ENCODE measurements around the gene ADAMTSL2. TPM values are rescaled to one million over a fixed set of nuclear protein-coding genes. Genes with fewer than 3 reads are reported as not detected.

The ADAMTSL2 gene
- polyA plus RNA-seq, 2 of the 4 experiments (the other 2 are of a cell fraction): not detected

DNA sequence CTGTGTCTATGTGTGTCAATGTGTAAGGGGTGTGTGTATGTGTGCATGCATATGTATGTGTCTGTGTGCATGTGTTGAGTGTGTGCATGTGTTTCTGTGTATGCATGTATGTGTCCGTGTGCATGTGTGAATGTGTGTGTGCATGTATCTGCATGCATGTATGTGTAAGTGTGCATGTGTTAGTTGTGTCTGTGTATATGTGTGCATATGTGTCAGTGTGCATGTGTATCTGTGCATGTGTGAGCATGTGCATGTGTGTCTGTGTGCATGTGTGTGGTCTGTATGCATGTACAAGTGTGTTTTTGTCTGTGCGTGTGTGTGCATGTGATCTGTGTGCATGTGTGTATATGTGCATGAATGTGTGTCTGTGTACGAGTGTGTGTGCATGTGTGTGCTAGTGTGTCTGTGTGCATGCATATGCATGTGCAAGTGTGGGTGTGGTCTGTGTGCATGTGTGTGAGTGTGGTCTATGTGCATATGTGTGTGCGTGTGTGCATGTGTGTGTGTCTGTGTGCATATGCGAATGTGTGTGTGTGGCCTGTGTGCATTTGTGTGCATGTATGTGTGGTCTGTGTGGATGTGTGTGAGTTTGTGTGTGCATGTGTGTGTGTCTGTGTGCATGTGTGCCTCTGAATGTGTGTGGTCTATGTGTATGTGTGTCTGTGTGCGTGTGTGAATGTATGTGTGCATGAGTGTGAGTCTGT lies 65.1 kb downstream of the ADAMTSL2 start:
- POLR2A ChIA-PET: no interaction called here
- ATAC-seq: no peak
- CTCF ChIA-PET: no interaction called here
- TF ChIP-seq EHMT2 (IDR thresholded peaks at IDR 0.05; ENCODE audit: low read depth) (no peak), MAFK (IDR thresholded peaks at IDR 0.05; ENCODE audit: partially characterized antibody) (no peak), PHF8 (IDR thresholded peaks at IDR 0.05; ENCODE audit: borderline replicate concordance, low read depth) (no peak), SMC3 (IDR thresholded peaks at IDR 0.05) (no peak), EHF (CRISPR knock-in tag; IDR thresholded peaks at IDR 0.05) (no peak), CBX8 (IDR thresholded peaks at IDR 0.05) (no peak), CHD4 (IDR thresholded peaks at IDR 0.05; ENCODE audit: borderline replicate concordance) (no peak), NFE2L2 (conservative IDR thresholded peaks at IDR 0.05; ENCODE audit: low read length) (no peak), BHLHE40 (IDR thresholded peaks at IDR 0.05; ENCODE audit: low read depth, low read length) (no peak), HEYL (CRISPR knock-in tag; IDR thresholded peaks at IDR 0.05) (no peak), HOXA7 (CRISPR knock-in tag; IDR thresholded peaks at IDR 0.05) (no peak), RCOR1 (IDR thresholded peaks at IDR 0.05; ENCODE audit: low read depth, low read length) (no peak), MYC (IDR thresholded peaks at IDR 0.05; ENCODE audit: borderline replicate concordance, low read length) (no peak), HOXB13 (CRISPR knock-in tag; IDR thresholded peaks at IDR 0.05; ENCODE audit: low read depth) (no peak)
- TF ChIP-seq, protein P1, sequence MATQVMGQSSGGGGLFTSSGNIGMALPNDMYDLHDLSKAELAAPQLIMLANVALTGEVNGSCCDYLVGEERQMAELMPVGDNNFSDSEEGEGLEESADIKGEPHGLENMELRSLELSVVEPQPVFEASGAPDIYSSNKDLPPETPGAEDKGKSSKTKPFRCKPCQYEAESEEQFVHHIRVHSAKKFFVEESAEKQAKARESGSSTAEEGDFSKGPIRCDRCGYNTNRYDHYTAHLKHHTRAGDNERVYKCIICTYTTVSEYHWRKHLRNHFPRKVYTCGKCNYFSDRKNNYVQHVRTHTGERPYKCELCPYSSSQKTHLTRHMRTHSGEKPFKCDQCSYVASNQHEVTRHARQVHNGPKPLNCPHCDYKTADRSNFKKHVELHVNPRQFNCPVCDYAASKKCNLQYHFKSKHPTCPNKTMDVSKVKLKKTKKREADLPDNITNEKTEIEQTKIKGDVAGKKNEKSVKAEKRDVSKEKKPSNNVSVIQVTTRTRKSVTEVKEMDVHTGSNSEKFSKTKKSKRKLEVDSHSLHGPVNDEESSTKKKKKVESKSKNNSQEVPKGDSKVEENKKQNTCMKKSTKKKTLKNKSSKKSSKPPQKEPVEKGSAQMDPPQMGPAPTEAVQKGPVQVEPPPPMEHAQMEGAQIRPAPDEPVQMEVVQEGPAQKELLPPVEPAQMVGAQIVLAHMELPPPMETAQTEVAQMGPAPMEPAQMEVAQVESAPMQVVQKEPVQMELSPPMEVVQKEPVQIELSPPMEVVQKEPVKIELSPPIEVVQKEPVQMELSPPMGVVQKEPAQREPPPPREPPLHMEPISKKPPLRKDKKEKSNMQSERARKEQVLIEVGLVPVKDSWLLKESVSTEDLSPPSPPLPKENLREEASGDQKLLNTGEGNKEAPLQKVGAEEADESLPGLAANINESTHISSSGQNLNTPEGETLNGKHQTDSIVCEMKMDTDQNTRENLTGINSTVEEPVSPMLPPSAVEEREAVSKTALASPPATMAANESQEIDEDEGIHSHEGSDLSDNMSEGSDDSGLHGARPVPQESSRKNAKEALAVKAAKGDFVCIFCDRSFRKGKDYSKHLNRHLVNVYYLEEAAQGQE (IDR thresholded peaks at IDR 0.05): no peak
- 65% methylated on average over 6 of the region's 6 CpGs for WGBS (ENCODE audit: missing lambda C conversion rate)
- DNase-seq (ENCODE audit: low read depth in 1 of 2, low spot score in 1 of 2): no peak
- H3K4me1 ChIP-seq: no peaks in the 10 kb centered on the region
- no peak for FAIRE-seq
- peaks cover 41% of the 10 kb centered on the region for H3K9me3 ChIP-seq
- H3K4me3 ChIP-seq: no peak overlapping the region
- no peak overlapping the region for H3K27ac ChIP-seq
- H3K4me2 ChIP-seq: no peak overlapping the region

- DNase-seq (ENCODE audit: low read depth in 1 of 2, low spot score in 1 of 2) (no peak), ATAC-seq (no peak), FAIRE-seq (no peak)
- POLR2A ChIA-PET: no interaction called here
- Histone ChIP-seq H3K4me2 (no peak overlapping the region), H3K4me3 (no peak overlapping the region), H3K9me3 (peaks cover 37% of the 10 kb centered on the region), H3K4me1 (no peaks in the 10 kb centered on the region), H3K27ac (no peak overlapping the region)
- TF ChIP-seq JUN (IDR thresholded peaks at IDR 0.05): no peak
- TF ChIP-seq, protein P1 (IDR thresholded peaks at IDR 0.05): no peak
- no peak for TF ChIP-seq FOXS1 (CRISPR knock-in tag; IDR thresholded peaks at IDR 0.05)
- TF ChIP-seq, protein P2, sequence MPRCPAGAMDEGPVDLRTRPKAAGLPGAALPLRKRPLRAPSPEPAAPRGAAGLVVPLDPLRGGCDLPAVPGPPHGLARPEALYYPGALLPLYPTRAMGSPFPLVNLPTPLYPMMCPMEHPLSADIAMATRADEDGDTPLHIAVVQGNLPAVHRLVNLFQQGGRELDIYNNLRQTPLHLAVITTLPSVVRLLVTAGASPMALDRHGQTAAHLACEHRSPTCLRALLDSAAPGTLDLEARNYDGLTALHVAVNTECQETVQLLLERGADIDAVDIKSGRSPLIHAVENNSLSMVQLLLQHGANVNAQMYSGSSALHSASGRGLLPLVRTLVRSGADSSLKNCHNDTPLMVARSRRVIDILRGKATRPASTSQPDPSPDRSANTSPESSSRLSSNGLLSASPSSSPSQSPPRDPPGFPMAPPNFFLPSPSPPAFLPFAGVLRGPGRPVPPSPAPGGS (IDR thresholded peaks at IDR 0.05): no peak
- no peak for TF ChIP-seq HES2 (IDR thresholded peaks at IDR 0.05)
- TF ChIP-seq RARB (CRISPR knock-in tag; IDR thresholded peaks at IDR 0.05): no peak
- TF ChIP-seq CTCF (IDR thresholded peaks at IDR 0.05): no peak
- TF ChIP-seq ZFP36 (IDR thresholded peaks at IDR 0.05; ENCODE audit: borderline replicate concordance, partially characterized antibody): no peak
- no peak for TF ChIP-seq TFCP2L1 (CRISPR knock-in tag; IDR thresholded peaks at IDR 0.05)
- no peak for TF ChIP-seq NFE2L2 (conservative IDR thresholded peaks at IDR 0.05; ENCODE audit: low read length)
- TF ChIP-seq MAZ (IDR thresholded peaks at IDR 0.05; ENCODE audit: borderline replicate concordance, low read depth, low read length): no peak
- TF ChIP-seq ESRRA (IDR thresholded peaks at IDR 0.05; ENCODE audit: borderline replicate concordance, low read length): no peak
- no peak for TF ChIP-seq JUNB (IDR thresholded peaks at IDR 0.05)
- no peak for TF ChIP-seq CHD2 (IDR thresholded peaks at IDR 0.05; ENCODE audit: low read length, partially characterized antibody)
- TF ChIP-seq ZC3H11A (IDR thresholded peaks at IDR 0.05): no peak
- WGBS (ENCODE audit: missing lambda C conversion rate): 34% methylated on average over 7 of the region's 7 CpGs
- CTCF ChIA-PET: no interaction called here
Measured at GRCh38 chr9:133600739-133601138, 66.2 kb downstream of the ADAMTSL2 start.
